CD1c-positive myeloid dendritic cell (primary cell): ENCODE data around the gene FCHSD2.
"Not testable (repeated sequence)": the region's sequence is repeated elsewhere in the genome, so short reads cannot be mapped to it uniquely, and the experiment has no call there.

ENCODE experiments used
- DNase-seq: peaks from one replicate; pipeline ENCODE4 v3.0.0-alpha.2; 2016; ENCODE audit errors: extremely low spot score

Gene FCHSD2

GRCh38 chr11:72798361-72798760 is 343.8 kb downstream of the FCHSD2 start:
- DNase-seq = no peak

- peak; percentile 99 for DNase-seq
Observed at GRCh38 chr11:72793425-72794367, 348.4 kb downstream of the FCHSD2 start, which contains the start of gene STARD10. Gene STARD10, minus strand, starts transcription at chr11:72794047. Its CDS starts 12,866 bp downstream, at chr11:72781181.

GRCh38 chr11:72793076-72793424 is 349.1 kb downstream of the FCHSD2 start:
- DNase-seq = peak; percentile 38

GRCh38 chr11:72792437-72793021 is 349.6 kb downstream of the FCHSD2 start:
- no peak for DNase-seq

GRCh38 chr11:72791228-72791627 is 350.9 kb downstream of the FCHSD2 start:
- DNase-seq = not testable (repeated sequence)

DNA sequence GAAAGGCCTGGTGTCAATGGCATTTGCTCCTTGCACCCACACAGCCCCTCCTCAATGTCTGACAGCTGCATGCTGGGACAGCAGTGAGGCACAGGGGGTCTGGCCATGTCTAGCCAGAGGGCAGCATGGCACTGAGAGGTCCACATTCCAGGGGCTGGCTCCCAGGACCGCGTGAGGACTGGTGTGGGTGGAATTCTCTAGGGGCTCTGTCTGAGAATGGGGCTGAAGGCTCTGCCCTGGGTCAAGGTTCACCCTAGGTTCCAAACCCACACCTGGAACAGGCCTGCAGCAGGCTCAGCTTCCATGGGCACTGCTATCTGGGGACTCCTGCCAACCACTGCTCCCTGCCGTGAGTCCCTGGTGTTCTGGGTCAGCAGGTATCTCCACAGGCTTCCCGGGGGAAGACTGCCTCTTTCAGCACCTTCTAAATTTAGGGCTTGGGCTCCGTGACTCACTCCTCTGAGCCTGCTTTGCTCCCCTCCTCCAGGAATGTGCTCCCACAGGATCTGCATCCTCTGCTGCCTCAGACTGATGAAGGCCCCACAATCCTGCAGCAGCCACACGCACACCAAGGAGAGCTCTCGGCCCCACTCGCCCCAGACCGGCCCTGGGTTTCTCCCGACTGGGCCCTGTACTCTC is 352.5 kb downstream of the FCHSD2 start:
- no peak for DNase-seq

DNA sequence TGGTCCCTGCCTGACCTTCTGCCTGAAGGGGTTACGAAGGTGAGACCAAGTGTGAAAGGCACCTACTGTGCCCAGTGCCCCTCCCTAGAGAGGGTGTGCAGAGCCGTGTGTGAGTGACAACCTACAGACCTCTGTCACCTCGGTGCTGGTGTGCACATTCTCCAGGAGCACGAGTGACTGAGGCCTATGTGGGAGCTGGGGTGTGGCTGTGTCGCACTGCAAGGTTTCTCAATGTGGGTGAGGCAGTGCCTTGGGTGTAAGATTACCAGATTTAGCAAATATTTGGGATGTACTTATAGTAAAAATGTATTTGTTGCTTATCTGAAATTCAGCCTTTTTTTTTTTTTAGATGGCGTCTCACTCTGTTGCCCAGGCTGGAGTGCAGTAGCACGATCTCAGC is 353.9 kb downstream of the FCHSD2 start:
- DNase-seq = peak; percentile 53

- peak; percentile 73 for DNase-seq
Observed at GRCh38 chr11:72787216-72788104, 354.7 kb downstream of the FCHSD2 start.
